HL-60 (cell line): ENCODE measurements around the gene BGN.

Experiments used
- DNase-seq, 2 experiments: peaks; one replicate each; pipeline ENCODE4 v3.0.0-alpha.2; 2010 to 2020; ENCODE audit warnings: low read depth in 1 of 2, low spot score in 1 of 2
- H3K27ac ChIP-seq: fragments of 250-450 bp; sonication (Bioruptor Pico); replicated peaks from 2 replicates; pipeline ENCODE4 v1.5.1; 2020; ENCODE audit warnings: mild to moderate bottlenecking, moderate library complexity
- H3K27me3 ChIP-seq: fragments of 250-450 bp; sonication (Bioruptor Pico); 2 replicates; pipeline ENCODE4 v1.5.1; 2021; ENCODE audit warnings: mild to moderate bottlenecking, moderate library complexity; ENCODE audit not compliant: insufficient read depth, poor library complexity, severe bottlenecking
- H3K4me3 ChIP-seq: replicated peaks from 2 replicates; pipeline ENCODE4 v1.5.1; 2011; ENCODE audit warnings: mild to moderate bottlenecking, control low read depth, low read length; ENCODE audit not compliant: insufficient read depth
- GABPA ChIP-seq: IDR thresholded peaks from 2 replicates; pipeline ENCODE4 v1.6.1; 2012; ENCODE audit warnings: low read depth
- POLR2AphosphoS5 ChIP-seq: IDR thresholded peaks from 2 replicates; pipeline ENCODE4 v1.6.1; 2012; ENCODE audit warnings: low read depth
- SPI1 ChIP-seq: IDR thresholded peaks from 2 replicates; pipeline ENCODE4 v1.6.1; 2012; ENCODE audit warnings: low read depth, mild to moderate bottlenecking, borderline replicate concordance
- TF ChIP-seq, protein P1 (sequence below): IDR thresholded peaks from one replicate; pipeline ENCODE4 v1.5.1; 2011; ENCODE audit warnings: low read length, control low read depth, inconsistent platforms; ENCODE audit not compliant: insufficient read depth
- TF ChIP-seq, protein P2 (sequence below): IDR thresholded peaks from 2 replicates; pipeline ENCODE4 v1.6.1; 2012; ENCODE audit warnings: low read depth; ENCODE audit not compliant: insufficient replicate concordance

BGN gene

GRCh38 chrX:153539171-153539978, 44.6 kb downstream of the BGN start:
- DNase-seq = peak; percentile 22 to 67
- TF ChIP-seq, protein P1, sequence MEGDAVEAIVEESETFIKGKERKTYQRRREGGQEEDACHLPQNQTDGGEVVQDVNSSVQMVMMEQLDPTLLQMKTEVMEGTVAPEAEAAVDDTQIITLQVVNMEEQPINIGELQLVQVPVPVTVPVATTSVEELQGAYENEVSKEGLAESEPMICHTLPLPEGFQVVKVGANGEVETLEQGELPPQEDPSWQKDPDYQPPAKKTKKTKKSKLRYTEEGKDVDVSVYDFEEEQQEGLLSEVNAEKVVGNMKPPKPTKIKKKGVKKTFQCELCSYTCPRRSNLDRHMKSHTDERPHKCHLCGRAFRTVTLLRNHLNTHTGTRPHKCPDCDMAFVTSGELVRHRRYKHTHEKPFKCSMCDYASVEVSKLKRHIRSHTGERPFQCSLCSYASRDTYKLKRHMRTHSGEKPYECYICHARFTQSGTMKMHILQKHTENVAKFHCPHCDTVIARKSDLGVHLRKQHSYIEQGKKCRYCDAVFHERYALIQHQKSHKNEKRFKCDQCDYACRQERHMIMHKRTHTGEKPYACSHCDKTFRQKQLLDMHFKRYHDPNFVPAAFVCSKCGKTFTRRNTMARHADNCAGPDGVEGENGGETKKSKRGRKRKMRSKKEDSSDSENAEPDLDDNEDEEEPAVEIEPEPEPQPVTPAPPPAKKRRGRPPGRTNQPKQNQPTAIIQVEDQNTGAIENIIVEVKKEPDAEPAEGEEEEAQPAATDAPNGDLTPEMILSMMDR = peak; percentile 75
- TF ChIP-seq, protein P2, sequence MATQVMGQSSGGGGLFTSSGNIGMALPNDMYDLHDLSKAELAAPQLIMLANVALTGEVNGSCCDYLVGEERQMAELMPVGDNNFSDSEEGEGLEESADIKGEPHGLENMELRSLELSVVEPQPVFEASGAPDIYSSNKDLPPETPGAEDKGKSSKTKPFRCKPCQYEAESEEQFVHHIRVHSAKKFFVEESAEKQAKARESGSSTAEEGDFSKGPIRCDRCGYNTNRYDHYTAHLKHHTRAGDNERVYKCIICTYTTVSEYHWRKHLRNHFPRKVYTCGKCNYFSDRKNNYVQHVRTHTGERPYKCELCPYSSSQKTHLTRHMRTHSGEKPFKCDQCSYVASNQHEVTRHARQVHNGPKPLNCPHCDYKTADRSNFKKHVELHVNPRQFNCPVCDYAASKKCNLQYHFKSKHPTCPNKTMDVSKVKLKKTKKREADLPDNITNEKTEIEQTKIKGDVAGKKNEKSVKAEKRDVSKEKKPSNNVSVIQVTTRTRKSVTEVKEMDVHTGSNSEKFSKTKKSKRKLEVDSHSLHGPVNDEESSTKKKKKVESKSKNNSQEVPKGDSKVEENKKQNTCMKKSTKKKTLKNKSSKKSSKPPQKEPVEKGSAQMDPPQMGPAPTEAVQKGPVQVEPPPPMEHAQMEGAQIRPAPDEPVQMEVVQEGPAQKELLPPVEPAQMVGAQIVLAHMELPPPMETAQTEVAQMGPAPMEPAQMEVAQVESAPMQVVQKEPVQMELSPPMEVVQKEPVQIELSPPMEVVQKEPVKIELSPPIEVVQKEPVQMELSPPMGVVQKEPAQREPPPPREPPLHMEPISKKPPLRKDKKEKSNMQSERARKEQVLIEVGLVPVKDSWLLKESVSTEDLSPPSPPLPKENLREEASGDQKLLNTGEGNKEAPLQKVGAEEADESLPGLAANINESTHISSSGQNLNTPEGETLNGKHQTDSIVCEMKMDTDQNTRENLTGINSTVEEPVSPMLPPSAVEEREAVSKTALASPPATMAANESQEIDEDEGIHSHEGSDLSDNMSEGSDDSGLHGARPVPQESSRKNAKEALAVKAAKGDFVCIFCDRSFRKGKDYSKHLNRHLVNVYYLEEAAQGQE = no peak
- H3K27me3 ChIP-seq = no peaks in the 10 kb centered on the region

DNA sequence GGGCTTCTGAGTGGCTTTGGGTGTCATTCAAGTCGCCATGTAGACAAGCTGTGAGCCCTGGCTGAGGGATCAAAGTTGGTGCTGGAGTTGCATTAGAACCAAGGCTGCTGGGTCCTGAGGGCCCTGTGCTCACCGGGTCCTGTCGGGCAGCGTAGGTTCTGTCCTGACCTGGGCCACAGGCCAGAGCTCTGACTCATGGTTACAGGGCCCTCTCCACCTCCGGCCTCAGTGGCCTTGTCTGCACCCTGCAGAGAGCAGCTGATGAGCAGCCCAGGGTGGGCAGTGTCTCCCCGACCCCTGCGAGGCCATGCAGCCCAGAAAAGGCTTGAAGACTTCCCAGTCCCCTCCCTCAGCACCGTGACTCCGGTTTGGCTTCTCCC, 45.2 kb downstream of the BGN start:
- no peaks in the 10 kb centered on the region for H3K27me3 ChIP-seq
- TF ChIP-seq POLR2AphosphoS5 (no peak), SPI1 (no peak), GABPA (no peak)
- TF ChIP-seq, protein P1 = no peak
- TF ChIP-seq, protein P2 = no peak
- no peak overlapping the region for H3K27ac ChIP-seq
- DNase-seq = no peak
- H3K4me3 ChIP-seq = no peak overlapping the region

More at GRCh38 chrX:153539171-153539978, 44.6 kb downstream of the BGN start:
- Histone ChIP-seq H3K4me3 (no peak overlapping the region), H3K27ac (no peak overlapping the region)

DNA sequence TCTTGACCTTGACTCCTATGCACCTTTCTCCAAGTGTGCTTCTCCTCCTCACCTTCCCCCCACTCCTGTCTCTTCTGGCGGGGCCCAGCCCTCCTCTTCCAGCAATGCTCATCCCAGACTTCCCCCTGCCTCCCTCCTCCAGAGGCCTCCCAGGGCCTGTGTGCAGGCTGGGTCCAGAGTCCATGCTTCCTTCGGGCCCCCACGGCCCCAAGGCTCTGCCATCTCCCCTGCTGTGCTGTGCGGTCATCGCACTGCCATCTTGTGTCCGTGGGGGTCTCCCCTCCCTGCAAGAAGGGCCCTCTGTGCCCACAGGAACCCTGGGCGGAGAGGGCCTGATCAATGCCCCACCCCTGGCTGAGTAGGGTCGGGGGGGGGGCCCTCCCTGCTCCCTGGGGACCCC, 49.9 kb downstream of the BGN start:
- H3K27me3 ChIP-seq = no peaks in the 10 kb centered on the region
- TF ChIP-seq, protein P1 = no peak
- TF ChIP-seq GABPA (no peak), SPI1 (no peak), POLR2AphosphoS5 (no peak)
- TF ChIP-seq, protein P2 = no peak
- H3K4me3 ChIP-seq = no peak overlapping the region
- H3K27ac ChIP-seq = no peak overlapping the region
- no peak for DNase-seq
